Activated CD4-positive, alpha-beta T cell treated with anti-CD3 and anti-CD28 coated beads, Interleukin-2, amount 50 U/mL, for 4 hours (primary cell): ENCODE data around the gene GABRB1.
"Not testable (repeated sequence)": the region's sequence is repeated elsewhere in the genome, so short reads cannot be mapped to it uniquely, and the experiment has no call there.

Experiments used
- DNase-seq, 2 experiments: peaks; one replicate each; pipeline ENCODE4 v3.0.0-alpha.2; 2020

Gene GABRB1

DNA sequence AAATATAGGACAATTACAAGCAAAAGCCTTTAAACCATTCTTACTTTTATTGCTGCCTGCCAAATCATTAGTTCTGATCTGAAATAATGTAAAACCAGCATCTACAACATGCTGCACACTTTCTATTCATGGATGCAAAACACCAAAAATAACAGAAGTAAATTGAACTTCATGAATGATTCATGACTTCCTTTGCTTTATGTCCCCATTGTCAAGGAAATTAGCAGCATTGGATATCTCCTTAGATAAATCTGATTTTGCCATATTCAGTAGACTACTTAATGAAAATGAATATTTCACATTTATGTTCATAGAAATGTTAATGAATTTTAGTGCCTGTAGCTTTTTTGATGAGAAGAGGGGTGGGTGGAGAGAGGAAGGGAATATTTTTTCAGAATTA, 299.5 kb downstream of the GABRB1 start:
- DNase-seq, result no peak

DNA sequence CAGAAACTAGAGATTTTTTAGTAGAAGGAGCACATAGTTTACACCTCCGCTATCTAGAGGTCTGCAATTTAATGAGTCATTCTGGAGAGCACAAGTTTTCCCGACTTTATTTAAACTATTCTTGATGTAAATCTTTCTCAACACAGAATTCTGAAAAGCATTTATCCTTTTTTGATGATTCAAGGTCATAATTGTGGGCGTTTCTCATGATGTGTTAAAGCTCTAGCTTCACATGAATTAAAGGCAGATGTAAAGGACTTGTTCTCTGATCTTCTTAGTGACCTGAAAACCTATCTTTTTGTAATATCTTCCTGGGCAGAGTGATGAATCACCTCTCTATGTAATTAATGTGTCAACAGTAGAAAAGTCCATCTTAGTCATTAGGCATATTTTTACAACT, 303.3 kb downstream of the GABRB1 start:
- DNase-seq, result no peak

DNA sequence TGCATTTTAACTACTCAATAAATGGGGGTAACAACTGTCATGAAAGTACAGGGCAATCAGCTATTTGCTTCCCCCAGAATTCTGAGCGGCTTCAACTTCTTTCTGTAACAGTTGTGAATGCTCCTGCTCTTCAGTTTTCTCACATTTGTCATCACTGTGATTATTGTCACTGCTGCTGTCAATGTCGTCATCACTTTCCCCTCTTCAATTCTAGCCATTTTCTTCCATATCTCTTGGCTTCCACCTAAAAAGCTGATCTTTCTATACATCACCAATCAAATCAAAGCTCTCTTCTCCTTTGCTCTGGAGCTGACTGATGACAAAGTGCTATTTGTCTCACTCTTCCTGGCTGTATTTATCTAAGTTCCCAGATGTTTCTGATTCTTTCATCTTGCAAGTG, 306.5 kb downstream of the GABRB1 start:
- DNase-seq, result no peak

DNA sequence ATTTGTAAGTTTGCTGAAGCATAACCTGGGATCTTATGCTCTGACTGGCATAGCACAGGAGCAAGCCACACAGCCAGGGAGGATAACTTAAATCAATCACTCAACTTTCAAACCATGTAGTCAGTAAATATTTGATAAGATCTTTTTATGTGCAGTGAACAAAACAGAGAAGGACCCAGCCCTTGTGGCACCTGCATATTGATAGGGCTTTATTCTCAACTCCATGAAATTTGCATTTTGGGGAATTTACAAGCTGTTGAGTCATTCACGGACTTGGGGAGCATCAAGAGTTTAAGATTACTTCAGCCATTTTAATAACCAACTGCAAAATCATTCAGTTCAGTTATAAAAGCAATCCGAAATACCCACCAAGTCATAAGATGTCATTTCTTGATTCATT, 309.5 kb downstream of the GABRB1 start:
- DNase-seq, result no peak

DNA sequence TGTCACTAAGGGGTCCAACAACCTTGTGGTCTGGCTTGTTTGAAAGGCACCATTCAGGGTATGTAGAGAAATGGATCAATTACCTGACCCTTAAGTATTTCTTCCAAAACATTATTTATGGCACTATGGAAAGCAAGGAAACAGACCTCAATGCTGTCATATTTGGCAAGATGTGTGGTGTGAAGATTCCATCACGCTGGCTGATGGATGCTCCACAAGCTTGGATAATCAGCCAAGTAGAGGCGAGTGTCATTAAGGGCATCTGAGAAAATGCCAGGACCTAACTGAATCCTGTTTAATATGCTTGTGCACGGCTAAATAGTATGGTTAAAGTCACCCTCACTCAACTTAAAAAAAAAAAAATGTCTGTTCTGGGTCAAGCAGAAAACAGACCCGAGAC, 311.4 kb downstream of the GABRB1 start:
- DNase-seq, result no peak

DNA sequence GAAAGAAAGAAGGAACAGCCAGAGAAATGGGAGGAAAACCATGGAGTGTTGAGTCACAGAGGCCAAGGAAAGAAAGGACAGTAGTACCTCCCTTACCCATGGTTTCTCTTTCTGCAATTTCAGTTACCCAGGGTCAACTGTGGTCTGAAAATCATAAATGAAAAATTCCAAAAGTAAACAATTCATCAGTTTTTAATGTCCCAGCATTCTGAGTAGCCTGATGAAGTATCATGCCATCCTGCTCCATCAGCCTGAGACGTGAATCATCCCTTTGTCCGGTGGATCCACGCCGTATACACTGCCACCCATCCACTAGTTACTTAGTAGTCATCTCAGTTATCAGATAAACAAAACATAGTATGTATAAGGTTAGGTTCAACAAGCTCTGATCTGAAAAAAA, 318.0 kb downstream of the GABRB1 start:
- DNase-seq, result no peak

DNA sequence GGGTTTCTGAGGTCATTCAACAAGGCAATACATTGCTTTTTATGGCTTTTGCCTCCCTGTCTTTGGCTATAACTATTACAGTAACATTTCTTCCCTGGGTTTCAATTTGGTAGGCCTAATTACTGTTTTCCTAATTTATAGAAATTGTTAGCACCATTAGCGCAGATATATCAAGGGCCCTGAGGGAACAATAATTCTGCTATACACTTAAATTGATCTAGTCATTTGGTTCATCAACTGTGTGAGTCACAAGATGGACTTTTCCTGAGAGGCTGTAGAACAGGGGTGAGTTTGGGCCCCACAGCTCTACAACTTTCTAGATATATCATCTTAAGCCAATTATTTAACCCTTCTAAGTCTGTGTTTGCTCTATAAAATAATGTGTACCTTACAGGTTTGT, 324.2 kb downstream of the GABRB1 start:
- no peak for DNase-seq

DNA sequence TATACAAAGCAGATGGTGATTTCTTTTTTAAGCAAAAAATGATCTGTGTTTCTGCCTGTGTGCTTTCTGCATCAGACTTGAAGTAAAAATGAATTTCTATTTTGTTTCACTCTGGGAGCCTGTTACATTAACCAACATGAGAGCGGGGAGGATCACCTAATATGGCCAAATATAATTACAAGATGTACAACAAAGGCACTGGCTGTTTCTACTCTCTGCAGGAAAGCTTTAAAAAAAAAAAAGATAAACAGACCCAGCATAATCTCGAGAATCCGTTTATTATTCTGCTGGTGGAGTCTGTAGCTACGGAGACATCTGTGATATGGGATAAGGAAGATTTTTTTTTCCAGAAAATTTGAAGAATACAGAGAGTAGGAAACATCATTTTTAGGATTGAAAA, 328.5 kb downstream of the GABRB1 start:
- DNase-seq, result no peak

DNA sequence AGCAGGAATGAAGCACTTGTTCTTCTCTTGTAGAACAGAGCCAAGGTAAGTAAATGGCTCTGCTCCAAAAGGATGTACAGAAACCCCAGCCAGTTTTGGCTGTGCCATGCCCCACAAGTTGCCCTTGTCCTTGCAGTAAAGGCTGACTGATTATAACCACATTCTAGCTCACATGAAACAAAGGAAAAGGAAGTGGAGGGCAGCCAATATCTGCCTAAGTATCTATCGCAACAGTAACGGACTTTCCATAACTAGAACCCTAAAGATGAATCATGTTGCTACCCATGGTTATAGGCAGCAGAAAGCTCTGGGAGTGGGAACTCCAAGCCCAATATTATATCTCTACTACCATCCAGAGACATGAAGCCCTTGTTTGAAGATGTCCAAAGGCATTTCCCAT, 336.4 kb downstream of the GABRB1 start:
- DNase-seq, result no peak

DNA sequence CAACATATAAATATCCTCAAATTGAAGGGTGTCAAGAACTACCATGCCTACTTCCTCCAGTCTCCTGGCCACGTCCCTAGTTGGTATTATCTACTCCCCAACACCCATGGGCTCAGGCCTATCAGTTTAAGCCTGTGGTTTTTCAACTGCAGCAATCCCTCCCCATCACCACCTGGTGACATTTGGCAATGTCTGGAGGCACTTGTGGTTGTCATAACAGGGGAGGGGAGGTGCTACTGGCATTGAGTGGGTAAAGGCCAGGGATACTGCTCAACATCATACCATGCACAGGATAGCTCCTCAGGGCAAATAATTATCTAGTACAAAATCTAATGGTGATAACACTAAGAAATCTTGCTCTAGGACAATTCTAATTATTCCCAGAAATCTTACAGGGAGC, 336.8 kb downstream of the GABRB1 start:
- DNase-seq, result no peak

DNA sequence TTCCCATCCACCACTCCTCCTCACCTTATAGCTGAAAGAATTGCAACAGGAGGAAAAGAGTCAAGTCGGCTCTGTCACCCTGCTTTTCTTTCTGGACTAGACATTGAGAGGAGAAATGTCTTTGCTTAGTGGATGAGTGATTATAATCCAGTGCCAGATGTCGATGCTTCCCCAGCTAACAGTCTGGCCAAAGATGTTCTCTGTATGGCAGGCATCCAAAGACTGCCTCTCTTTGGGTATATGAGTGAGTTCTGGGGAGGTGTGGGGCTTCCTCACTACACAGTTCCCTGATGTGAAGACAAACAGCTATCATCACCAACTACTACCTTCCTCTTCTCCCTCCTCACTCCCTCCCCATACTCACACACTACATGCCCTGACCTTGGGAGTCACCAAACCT, 341.2 kb downstream of the GABRB1 start:
- no peak for DNase-seq

DNA sequence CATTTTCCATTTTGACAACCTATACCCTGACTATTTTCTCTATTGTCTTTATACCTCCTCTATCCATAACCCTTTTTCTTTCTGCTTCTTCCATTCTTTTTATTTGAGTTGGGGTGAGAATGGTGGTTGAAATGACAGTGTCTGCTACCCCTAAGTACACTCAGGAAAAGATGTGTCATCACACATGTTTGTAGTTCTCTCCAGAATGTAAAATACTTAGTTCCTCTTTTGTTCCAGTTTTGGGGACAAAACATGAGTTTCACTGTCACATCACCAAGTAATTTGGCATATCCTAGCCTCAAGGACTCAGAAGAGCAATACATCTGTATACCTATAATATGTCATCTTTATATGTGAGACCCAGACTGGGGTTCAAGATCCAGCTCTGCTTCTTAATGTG, 341.8 kb downstream of the GABRB1 start:
- no peak for DNase-seq

DNA sequence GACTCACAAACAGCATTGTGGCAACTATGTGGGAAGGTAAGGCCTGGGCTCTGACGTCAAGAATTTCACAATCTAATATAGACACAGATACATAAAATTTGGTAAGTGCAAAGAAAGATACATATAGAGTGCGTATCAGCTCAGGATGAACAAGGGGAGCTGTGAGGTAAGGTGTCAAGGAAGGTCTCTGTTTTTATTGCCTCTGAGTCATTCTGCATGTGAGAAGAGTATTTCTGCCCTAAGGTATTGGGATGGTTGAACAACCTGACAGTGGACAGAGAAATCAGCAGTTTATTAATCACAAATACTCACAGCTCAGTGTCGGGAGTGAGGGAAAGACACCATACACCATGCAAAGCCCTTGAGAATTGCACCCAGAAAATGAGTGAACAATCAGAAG, 342.3 kb downstream of the GABRB1 start:
- no peak for DNase-seq

DNA sequence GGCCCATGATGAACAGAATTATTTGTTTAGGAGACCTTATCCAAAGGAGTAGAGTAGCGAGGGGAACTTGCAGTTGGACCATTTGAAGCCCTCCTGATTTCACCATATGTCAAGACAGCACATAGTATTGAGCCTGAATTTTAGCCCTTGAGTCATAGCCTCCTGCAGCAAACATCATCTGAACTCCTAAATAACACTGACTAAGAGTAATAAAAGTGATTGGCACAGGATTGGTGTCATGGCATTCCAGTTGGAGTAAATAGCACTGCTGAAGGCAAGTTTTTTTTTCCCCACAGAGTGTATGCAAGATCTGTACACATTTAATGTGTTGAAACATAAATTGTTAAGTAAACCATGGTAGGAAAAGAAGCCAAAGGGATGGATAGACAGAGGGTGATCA, 343.1 kb downstream of the GABRB1 start:
- no peak for DNase-seq

DNA sequence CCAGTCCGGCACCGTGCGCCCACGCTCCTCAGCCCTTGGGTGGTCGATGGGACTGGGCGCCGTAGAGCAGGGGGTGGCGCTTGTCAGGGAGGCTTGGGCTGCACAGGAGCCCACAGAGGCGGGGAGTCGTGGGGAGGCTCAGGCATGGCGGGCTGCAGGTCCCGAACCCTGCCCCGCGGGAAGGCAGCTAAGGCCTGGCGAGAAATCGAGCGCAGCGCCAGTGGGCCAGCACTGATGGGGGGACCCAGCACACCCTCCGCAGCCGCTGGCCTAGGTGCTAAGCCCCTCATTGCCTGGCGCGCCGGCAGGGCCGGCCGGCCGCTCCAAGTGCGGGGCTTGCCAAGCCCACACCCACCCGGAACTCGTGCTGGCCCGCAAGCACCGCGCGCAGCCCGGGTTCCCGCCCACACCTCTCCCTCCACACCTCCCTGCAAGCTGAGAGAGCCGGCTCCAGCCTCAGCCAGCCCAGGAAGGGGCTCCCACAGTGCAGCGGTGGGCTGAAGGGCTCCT, 346.7 kb downstream of the GABRB1 start:
- not testable (repeated sequence) for DNase-seq

DNA sequence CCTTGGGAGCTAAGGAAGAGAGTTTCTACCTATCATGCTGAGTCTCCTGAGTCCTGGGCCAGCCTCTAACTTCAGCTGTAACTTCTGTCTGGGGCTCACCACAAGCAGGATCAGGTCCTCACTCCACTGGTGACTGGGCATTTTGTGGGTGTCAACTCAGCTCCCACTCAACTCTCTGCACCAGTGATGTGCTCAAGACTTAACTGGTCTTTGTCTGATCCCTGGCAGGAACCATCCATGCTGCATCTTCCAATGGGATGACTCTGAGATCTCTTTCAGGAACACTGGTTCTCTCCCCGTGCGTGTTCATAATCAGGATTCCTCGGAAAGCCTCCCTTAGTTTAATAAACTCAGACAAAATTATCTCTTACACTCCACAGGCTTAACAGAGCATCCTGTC, 349.8 kb downstream of the GABRB1 start:
- no peak for DNase-seq

DNA sequence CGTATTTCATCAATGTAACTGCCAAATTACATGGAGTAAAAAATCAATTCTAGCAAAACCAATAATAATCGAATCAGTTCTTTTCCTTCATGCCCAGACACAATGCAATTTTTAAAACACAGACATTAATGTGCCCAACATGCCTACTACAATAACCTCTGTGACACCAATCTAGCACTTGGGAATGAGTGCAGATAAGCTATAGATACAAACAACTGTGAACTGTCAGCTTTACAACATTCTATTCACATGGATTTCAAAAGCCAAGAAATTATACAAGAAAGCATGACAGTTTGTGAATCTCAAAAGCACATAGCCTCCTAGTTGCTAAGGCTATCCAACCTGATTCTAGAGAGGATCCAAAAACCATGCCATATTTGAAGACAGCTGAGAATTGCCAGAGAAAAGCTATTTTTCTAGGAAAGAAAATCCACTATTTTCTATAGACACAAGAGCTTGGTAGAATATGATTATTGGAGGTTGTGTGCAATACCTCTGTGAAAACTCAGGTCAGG, 351.5 kb downstream of the GABRB1 start:
- no peak for DNase-seq

DNA sequence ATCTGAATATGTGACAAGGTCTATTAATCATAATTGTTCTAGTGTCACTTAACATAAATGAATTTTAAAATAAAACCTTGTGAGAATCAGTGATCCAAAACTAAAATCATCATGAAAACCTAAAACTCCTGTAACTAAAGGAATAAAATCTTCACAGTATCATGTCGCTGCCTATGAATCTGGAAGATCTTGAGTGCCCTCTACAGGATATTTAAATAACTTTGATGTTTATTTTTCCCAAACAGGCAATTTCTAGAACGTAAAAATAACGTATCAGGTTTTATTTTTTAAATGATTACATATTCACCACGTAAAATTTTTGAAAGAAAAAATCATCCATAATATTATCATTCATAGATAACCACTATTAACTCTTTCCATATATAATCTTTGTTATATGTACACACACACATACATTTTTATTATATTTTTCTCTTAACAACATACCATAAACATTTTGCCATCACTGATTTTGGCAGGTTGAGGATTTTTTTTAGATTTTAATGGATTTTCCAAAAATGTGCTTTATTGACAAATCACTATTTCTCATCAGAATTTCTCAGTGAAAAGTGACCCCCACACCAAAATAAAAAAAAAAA, 352.6 kb downstream of the GABRB1 start:
- DNase-seq, result no peak

DNA sequence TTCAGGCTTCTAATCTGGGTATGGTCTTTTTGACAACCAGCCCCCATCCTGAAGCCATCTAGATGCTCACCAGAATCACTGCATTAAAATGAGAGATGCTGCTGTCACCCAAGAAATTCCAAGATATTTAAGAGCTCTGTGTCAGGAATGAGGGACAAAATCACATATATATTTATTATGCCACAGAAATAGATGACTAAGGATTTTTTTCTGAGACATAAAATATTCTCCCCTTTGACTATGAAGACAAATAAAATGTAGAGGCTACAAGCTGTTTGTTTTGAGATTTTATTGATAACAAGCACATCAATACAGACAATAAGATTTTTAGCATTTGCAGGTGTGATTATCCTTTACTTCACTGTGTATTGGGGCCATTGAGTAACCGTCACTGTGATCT, 354.8 kb downstream of the GABRB1 start:
- DNase-seq, result no peak

DNA sequence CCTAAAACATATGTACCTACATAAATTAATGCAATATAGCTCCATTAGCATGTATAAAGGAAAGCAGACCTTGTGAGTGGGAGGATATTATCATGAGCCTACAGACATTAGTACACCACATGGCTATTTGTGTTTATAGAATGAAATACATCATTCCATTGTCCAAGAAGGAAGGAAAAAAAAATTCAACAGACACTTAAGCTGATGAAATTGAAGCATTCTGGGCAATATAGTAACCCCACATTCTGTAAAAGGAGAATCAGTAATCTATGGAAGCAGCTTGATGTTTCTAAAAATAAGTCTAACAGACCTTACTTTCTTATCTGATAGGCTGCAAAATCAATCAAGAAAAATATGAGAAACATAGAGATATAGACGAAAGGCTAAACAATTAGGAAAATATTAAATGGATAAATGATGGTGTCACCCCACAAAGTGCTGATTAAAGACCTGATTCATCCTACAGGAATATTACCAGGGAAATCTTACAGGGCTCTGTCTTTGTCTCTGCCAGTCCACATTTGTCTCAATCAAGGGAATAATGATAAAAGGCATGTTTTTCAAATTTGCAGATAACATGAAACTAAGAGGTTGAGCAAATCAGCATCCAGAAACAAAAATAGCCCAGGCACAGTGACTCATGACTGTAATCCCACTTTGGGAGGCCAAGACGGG, 355.3 kb downstream of the GABRB1 start:
- no peak for DNase-seq

DNA sequence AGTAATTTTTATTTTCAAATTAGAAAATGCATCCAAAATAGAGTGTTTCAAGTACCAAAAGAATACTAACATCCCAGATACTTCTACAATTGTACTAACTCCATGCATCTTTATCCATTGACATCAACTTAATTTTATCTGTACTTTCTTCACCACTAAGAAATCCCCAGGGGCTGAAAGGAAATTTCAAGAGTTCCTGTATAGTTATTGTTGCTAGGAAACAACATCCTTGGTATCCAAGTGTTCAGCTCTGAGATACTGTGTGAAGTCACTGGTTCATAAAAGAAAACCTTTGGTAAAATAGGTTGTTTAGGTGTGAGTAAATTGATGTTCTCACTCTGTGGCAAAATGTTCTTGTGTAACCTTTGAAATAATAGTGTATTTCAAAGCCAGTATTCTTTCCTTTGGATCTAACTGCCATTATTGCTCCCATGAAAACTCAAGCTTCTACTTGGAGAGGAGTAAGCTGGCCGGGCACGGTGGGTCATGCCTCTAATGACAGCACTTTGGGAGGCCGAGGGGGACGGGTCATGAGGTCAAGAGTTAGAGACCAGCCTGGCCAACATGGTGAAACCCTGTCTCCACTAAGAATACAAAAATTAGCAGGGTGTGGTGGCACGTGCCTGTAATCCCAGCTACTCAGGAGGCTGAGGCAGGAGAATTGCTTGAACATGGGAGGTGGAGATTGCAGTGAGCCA, 359.2 kb downstream of the GABRB1 start:
- no peak for DNase-seq

DNA sequence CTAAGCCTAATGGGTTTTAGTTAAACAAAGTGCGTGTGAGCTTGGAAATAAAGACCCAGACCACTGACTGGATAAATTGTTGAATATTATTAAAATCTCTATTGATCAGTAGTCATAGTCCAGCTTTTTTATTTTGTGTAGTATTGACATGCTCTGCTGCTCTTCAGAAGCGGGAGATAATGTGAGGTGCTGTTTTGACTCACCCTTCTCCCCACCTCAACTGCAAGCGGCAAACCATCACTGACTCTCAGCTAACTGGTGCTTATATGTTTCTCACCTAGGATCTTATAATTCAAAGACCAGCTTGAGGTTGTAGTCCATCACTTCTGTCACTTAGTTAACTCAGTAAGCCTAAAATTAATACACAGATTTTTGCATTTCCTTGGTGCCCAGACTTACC, 359.9 kb downstream of the GABRB1 start:
- no peak for DNase-seq

DNA sequence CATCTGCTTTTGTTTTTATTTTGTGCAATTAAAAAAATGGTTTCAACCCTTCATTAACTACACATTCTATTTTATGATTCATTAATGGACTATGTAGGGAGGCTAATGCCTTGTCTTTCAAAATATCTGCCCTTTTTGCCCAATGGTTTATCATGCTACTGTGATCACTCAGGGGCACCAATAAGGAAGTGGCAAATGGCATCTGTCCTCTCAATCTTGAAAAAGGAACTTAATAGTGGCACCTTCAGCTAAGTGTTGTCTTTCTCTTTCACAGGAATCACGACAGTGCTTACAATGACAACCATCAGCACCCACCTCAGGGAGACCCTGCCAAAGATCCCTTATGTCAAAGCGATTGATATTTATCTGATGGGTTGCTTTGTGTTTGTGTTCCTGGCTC, 375.0 kb downstream of the GABRB1 start:
- no peak for DNase-seq

DNA sequence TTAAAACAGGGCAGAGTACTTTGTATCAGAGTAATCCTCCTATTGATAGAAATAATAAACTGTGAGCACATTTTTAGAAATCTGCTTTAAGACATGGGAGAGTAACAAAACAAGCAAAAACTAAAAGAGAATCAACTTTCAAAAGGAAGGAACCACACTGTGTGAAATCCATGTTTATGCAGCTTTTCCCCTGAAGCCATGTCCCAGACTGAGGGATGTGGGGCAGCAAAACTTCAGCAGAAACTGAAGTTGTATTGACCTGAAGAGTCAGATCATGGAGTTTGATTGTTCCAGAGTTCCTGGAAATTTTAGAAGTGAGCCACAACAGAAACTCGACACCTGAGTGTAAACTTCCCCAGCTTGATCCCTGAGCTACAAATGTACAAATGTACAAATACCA, 378.9 kb downstream of the GABRB1 start:
- no peak for DNase-seq
